Left ventricle myocardium inferior (tissue), 1 donor: Measurements from ENCODE around the gene KLHL29. TPM values are rescaled to one million over a fixed set of nuclear protein-coding genes. Genes with fewer than 3 reads are reported as not detected.
A peak's percentile ranks its signal among the peaks of the same experiment; 100 is the strongest.

Source experiments
- DNase-seq: peaks from one replicate; pipeline ENCODE4 v3.0.0-alpha.2; 2020
- H3K27ac ChIP-seq: fragments of 200-600 bp; replicated peaks from 2 replicates; pipeline ENCODE4 v1.8.0; 2021
- H3K27me3 ChIP-seq: fragments of 200-600 bp; 2 replicates; pipeline ENCODE4 v1.8.0; 2021; ENCODE audit warnings: low read depth
- H3K36me3 ChIP-seq: fragments of 200-600 bp; 2 replicates; pipeline ENCODE4 v1.8.0; 2021
- H3K4me1 ChIP-seq: fragments of 200-600 bp; 2 replicates; pipeline ENCODE4 v1.8.0; 2021
- H3K4me3 ChIP-seq: fragments of 200-600 bp; 2 replicates; pipeline ENCODE4 v1.8.0; 2021; ENCODE audit warnings: mild to moderate bottlenecking, moderate library complexity
- H3K9me3 ChIP-seq: fragments of 200-600 bp; replicated peaks from 2 replicates; pipeline ENCODE4 v1.8.0; 2021
- intact Hi-C: fragments of 100-400 bp; cut with micrococcal nuclease; formaldehyde crosslinking; loops from one replicate; pipeline ENCODE4 v1.11.0; 2022
- total RNA-seq: library from RNA; stranded (reverse); fragmentation: NEBNext Ultra II Directional; extraction: Animal tissue kit (Norgen Biotek cat#: 25700); gene quantifications from one replicate; pipeline ENCODE4 v1.2.1, GENCODE V29; 2021
- TF ChIP-seq, protein P1 (sequence below): fragments of 200-600 bp; IDR thresholded peaks from 2 replicates; pipeline ENCODE4 v1.8.0; 2021; ENCODE audit warnings: antibody characterized with exemption, mild to moderate bottlenecking, borderline replicate concordance
- donor health status: DM: no; HTN: yes; CAD: no; lungs with severe emphysema.

The KLHL29 gene
- total RNA-seq, 1 donor from 2014 or later: 1.1 TPM

DNA sequence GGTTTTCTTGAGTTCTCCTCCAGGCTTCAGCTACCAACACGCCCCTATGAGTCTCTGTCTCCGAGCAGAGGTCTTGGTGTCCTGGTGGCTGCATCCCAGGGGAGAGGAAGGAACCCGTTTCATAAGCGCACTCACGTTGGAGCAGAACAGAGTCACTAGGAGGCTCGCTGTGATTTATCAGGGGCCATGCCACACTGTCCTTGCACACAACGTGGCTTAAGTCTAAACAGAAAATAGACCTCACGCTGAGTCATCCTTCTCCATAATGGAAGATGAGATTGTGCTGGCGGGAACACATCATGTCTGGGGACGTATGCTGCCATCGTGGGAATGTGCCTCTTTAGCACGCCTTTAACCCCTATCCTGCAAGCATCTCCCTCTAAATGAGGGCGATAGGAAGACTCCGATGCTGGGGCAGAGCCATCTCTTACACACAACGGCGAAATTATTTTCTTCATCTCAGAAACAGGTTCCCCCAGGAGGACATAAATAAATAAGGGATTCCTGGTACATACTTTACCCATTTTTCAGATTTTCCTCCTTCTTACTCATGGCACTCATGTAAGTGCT, 211.4 kb downstream of the KLHL29 start:
- H3K27me3 ChIP-seq: no peaks in the 10 kb centered on the region
- no peaks in the 10 kb centered on the region for H3K9me3 ChIP-seq
- intact Hi-C loops: no loop called here
- no peaks in the 10 kb centered on the region for H3K36me3 ChIP-seq
- no peak for DNase-seq
- peaks cover 44% of the 10 kb centered on the region for H3K4me1 ChIP-seq
- peak overlapping the region; percentile 71 for H3K27ac ChIP-seq
- TF ChIP-seq, protein P1, sequence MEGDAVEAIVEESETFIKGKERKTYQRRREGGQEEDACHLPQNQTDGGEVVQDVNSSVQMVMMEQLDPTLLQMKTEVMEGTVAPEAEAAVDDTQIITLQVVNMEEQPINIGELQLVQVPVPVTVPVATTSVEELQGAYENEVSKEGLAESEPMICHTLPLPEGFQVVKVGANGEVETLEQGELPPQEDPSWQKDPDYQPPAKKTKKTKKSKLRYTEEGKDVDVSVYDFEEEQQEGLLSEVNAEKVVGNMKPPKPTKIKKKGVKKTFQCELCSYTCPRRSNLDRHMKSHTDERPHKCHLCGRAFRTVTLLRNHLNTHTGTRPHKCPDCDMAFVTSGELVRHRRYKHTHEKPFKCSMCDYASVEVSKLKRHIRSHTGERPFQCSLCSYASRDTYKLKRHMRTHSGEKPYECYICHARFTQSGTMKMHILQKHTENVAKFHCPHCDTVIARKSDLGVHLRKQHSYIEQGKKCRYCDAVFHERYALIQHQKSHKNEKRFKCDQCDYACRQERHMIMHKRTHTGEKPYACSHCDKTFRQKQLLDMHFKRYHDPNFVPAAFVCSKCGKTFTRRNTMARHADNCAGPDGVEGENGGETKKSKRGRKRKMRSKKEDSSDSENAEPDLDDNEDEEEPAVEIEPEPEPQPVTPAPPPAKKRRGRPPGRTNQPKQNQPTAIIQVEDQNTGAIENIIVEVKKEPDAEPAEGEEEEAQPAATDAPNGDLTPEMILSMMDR: no peak
- H3K4me3 ChIP-seq: no peak overlapping the region

DNA sequence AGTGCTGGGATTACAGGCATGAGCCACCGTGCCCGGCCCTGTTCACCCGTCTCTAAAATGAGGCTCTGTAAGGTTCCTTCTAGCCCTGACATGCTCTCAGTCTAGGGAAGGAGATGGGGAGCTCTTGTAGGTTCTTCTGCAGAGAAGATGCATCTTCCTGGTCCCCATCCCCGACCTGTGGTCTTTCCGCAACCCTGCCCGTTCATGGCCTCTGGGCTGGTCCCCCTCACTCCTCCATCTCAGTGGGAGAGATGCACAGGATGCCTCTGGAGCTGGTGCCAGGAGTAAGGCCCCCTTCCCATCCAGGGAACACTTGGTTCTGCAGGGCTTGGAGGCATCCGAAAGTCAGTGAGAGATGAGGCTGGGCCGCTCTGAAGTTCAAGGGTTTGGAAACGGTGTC, 212.7 kb downstream of the KLHL29 start:
- TF ChIP-seq, protein P1: no peak
- Histone ChIP-seq H3K9me3 (no peaks in the 10 kb centered on the region), H3K4me1 (peaks cover 35% of the 10 kb centered on the region), H3K4me3 (no peak overlapping the region), H3K27me3 (no peaks in the 10 kb centered on the region), H3K27ac (no peak overlapping the region), H3K36me3 (no peaks in the 10 kb centered on the region)
- DNase-seq: no peak
- intact Hi-C loops: no loop called here

DNA sequence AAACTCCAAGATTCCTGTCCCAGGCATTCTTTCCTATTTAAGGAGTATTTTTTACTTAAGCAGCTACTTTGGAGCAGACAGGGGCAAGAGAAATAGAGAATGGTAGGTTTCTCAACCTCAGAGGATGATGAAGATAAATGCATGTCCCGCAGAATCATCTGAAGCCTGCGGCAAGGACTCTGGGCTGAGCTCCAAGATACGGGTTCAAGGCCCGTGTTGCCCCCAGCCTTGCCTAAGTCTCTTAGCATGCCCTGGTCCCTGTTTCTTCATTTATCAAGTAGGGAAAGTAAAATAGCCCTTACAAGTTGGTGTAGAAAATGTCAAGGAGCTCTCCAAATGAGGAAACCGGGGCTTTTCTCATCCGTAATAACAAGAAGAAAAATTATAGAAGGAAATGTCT, 214.0 kb downstream of the KLHL29 start:
- Histone ChIP-seq H3K27ac (no peak overlapping the region), H3K4me1 (peaks cover 28% of the 10 kb centered on the region), H3K4me3 (no peak overlapping the region), H3K36me3 (no peaks in the 10 kb centered on the region), H3K27me3 (no peaks in the 10 kb centered on the region), H3K9me3 (no peaks in the 10 kb centered on the region)
- intact Hi-C loops: no loop called here
- TF ChIP-seq, protein P1: no peak
- no peak for DNase-seq

DNA sequence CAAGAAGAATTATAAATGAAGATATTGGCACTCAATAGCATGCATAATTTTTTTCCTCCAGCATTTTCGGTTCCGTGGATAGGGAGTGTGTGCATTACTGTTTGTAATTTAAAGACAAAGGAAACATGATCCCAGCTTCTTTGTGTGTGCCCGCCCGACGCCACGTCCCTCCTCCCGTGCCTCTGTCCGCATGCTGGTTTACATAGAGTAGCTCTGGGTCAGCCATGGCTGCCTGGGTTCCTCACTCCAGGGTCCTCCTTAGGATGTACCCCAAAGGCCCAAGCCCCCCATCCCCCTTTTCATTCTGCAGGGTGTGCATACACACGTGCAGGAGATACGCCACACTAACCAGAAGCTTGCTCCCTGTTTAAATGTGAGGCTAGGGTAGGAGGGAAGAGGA, 214.7 kb downstream of the KLHL29 start:
- Histone ChIP-seq H3K36me3 (no peaks in the 10 kb centered on the region), H3K27me3 (no peaks in the 10 kb centered on the region), H3K4me3 (no peak overlapping the region), H3K9me3 (no peaks in the 10 kb centered on the region), H3K27ac (no peak overlapping the region), H3K4me1 (peaks cover 21% of the 10 kb centered on the region)
- intact Hi-C loops: no loop called here
- no peak for DNase-seq
- TF ChIP-seq, protein P1: no peak

DNA sequence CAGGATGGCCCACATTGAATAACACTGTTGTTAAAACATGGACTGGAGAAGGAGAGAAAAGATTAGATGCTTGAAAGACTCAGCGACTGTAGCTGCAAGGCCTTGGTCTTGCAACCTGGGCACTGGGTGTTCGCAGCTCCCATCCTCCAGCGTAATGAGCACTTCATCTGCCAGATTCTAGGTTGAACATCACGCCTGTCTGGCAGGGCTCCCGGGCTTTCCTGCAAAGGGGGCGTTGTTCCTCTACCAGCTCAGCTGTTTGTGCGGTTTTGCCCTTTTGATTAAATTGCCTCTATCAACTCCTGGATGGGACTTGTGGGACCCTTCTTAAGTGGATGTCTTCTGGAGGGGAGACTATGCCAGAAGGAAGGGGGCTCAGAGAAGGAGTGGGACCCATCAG, 215.4 kb downstream of the KLHL29 start:
- no peaks in the 10 kb centered on the region for H3K36me3 ChIP-seq
- intact Hi-C loops: no loop called here
- H3K9me3 ChIP-seq: no peaks in the 10 kb centered on the region
- H3K27me3 ChIP-seq: no peaks in the 10 kb centered on the region
- TF ChIP-seq, protein P1: no peak
- no peak overlapping the region for H3K27ac ChIP-seq
- peaks cover 14% of the 10 kb centered on the region for H3K4me1 ChIP-seq
- no peak for DNase-seq
- no peak overlapping the region for H3K4me3 ChIP-seq
